Activated CD4-positive, alpha-beta memory T cell treated with anti-CD3 and anti-CD28 coated beads for 36 hours (primary cell): ENCODE data around the gene FGF9. TPM values are rescaled to one million over a fixed set of nuclear protein-coding genes. Genes with fewer than 3 reads are reported as not detected.

Source experiments
- CTCF ChIA-PET: fragments of 350-600 bp; sonication (Branson Sonifier 250); formaldehyde crosslinking; loops from one replicate; lab custom pipeline; 2021; ENCODE audit warnings: antibody characterized with exemption, inconsistent platforms; lab: Charles Lee
- POLR2A ChIA-PET: fragments of 350-600 bp; sonication (Branson Sonifier 250); formaldehyde crosslinking; loops from one replicate; lab custom pipeline; 2021; ENCODE audit warnings: antibody characterized with exemption; lab: Charles Lee
- DNase-seq: peaks from one replicate; pipeline ENCODE4 v3.0.0-alpha.2; 2020
- H3K27ac Mint-ChIP-seq: one replicate; pipeline ENCODE4 v1.8.0; 2021; ENCODE audit warnings: mixed read lengths
- H3K27me3 Mint-ChIP-seq: one replicate; pipeline ENCODE4 v1.8.0; 2021; ENCODE audit warnings: mixed read lengths
- H3K36me3 Mint-ChIP-seq: one replicate; pipeline ENCODE4 v1.8.0; 2021; ENCODE audit warnings: mixed read lengths
- H3K4me1 Mint-ChIP-seq: one replicate; pipeline ENCODE4 v1.8.0; 2021; ENCODE audit warnings: low read depth, mixed read lengths
- H3K4me3 Mint-ChIP-seq: one replicate; pipeline ENCODE4 v1.8.0; 2021; ENCODE audit warnings: mild to moderate bottlenecking, mixed read lengths
- H3K9me3 Mint-ChIP-seq: one replicate; pipeline ENCODE4 v1.8.0; 2021; ENCODE audit warnings: mixed read lengths
- intact Hi-C: fragments of 100-400 bp; cut with micrococcal nuclease; formaldehyde crosslinking; loops from one replicate; pipeline ENCODE4 v1.15.1; 2023
- total RNA-seq, 2 experiments: library from RNA; stranded (reverse); gene quantifications; one replicate each; pipeline ENCODE4 v1.2.3, GENCODE V29; 2021

FGF9 gene
- total RNA-seq, 2 experiments from 2014 or later: 0.07 TPM; not detected in 1

DNA sequence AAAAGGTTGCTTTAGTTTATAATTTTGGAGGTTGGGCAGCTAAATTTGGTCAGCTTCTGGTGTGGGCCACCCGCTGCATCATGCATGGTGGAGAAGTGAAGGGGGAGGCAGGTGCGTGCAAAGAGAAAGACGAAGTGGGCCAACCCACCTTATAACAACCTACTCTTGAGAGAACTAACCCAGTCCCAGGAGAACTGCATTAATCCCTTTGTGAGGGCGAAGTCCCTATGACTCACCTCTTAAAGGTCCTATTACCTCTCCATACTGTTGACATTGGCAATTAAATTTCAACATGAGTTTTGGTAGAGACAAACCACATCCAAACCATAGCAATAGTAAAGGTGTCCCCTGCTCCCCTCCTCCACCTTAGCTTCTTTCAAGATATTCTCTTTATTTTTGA is 7.7 kb upstream of the FGF9 start:
- Mint-ChIP-seq H3K4me3 (no peak overlapping the region), H3K27me3 (peaks cover 15% of the 10 kb centered on the region), H3K27ac (no peak overlapping the region), H3K36me3 (no peaks in the 10 kb centered on the region), H3K4me1 (no peaks in the 10 kb centered on the region), H3K9me3 (peaks cover 7% of the 10 kb centered on the region)
- ChIA-PET CTCF (interaction anchor here (0.7 to 0.8 kb wide), 2 partner anchors 24 to 25 kb away, joined by 3 read pairs; no protein-coding TSS in a partner anchor), POLR2A (no interaction called here)
- DNase-seq: no peak
- intact Hi-C loops: no loop called here

DNA sequence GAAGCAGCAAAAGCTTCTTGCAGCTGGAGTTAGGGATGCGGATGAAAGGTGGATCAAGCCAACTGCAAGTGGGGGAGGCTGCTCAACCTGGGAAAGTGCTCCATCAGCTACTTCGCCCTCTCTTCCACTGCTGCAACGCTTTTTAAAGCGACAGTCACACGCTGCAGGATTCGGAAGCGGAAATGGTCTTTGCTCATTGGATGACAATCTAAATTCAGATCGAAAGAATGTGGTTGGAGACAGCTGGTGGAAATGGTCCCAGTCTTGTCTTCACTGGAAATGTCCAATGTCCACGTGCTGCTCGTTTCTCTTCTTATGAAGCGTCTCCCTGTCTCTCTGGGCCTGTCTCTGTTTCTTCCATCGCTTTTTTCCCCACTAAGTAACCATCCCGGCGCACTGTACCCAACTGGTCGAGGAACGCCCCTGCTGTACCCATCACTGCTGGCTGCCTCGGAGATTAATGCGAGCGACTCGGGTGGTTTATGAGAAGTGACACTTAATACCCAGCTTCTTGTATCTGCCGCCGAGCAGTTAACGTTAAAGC is 2.1 kb upstream of the FGF9 start:
- Mint-ChIP-seq H3K36me3 (no peaks in the 10 kb centered on the region), H3K4me3 (peak overlapping the region; percentile 75), H3K27me3 (peaks cover 24% of the 10 kb centered on the region), H3K4me1 (peaks cover 35% of the 10 kb centered on the region), H3K9me3 (no peaks in the 10 kb centered on the region), H3K27ac (no peak overlapping the region)
- intact Hi-C loops: loop anchor here (5.0 kb wide), 1 partner anchor 1142 kb away; the partner anchor contains the start of gene CRYL1
- CTCF ChIA-PET: interaction anchor here (1.1 to 4.3 kb wide), 5 partner anchors 14 to 65 kb away, joined by 3 to 23 read pairs (median 4); partner anchors contain the start of gene MICU2
- DNase-seq: peak; percentile 25
- POLR2A ChIA-PET: no interaction called here

DNA sequence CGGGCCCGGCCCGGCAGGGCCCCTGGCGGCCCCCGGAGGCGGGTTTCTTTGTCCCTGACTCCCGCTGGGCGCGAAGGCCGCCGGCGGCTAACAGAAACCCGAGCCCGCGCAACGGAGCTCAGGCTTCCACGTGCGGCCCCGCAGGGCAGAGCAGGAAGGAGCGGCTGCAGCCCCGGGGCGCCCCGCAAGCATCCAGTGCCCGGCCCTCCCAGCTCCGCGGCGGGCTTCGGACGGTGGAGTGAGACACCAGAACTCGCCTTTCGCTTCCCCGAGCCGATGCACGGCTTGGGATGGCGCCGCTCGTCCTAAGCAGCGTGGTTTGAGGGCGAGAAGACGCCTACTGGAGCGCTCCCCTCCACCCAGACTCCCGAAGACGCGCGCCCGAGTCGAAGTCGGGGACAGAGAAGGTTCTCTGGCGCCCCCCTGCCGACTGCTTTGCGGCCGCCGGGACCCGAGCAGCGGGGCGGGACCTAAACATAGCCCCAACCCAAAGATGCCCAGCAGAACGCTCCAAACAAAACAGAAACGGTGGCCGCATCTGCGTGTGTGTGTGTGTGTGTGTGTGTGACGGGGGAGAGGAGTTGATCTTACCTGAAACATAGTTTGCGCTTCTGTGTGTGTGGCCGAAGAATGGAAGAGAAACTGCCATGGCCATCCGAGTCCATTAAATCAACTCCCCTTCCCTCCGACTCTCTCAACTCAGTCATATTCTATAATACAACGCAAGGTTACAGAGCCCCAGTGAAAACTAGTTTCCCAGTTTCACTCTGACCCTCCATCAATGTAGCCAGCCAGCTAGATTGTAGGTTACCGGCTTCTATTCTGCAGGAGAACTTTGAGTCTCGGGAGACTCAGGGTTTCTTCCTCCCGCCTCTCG is 629 bp upstream of the FGF9 start:
- POLR2A ChIA-PET: interaction anchor here (0.7 to 3.4 kb wide), 2 partner anchors 67 to 1256 kb away, joined by 3 to 12 read pairs; partner anchors contain the start of gene MICU2
- CTCF ChIA-PET: interaction anchor here (1.1 to 4.3 kb wide), 4 partner anchors 13 to 66 kb away, joined by 3 to 23 read pairs (median 5); partner anchors contain the start of gene MICU2
- peak overlapping the region; percentile 40 for H3K27ac Mint-ChIP-seq
- peak; percentile 69 for DNase-seq
- H3K27me3 Mint-ChIP-seq: peaks cover 24% of the 10 kb centered on the region
- no peaks in the 10 kb centered on the region for H3K36me3 Mint-ChIP-seq
- intact Hi-C loops: loop anchor here (2.0 to 5.0 kb wide), 4 partner anchors 31 to 493 kb away; partner anchors contain the start of genes MRPL57 and SKA3
- peaks cover 39% of the 10 kb centered on the region for H3K4me1 Mint-ChIP-seq
- H3K9me3 Mint-ChIP-seq: no peaks in the 10 kb centered on the region
- peak overlapping the region; percentile 85 for H3K4me3 Mint-ChIP-seq

DNA sequence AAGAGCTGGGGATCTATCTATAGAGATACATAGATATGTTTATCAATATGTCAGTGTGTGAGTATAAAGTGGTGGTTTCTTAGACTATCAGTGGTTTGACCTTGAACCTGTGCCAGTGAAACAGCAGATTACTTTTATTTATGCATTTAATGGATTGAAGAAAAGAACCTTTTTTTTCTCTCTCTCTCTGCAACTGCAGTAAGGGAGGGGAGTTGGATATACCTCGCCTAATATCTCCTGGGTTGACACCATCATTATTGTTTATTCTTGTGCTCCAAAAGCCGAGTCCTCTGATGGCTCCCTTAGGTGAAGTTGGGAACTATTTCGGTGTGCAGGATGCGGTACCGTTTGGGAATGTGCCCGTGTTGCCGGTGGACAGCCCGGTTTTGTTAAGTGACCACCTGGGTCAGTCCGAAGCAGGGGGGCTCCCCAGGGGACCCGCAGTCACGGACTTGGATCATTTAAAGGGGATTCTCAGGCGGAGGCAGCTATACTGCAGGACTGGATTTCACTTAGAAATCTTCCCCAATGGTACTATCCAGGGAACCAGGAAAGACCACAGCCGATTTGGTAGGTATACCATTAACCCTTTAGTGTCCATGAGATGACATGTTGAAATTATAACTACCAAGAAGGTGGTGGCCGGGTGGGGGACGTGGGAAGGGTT is 880 bp downstream of the FGF9 start:
- no peak for DNase-seq

DNA sequence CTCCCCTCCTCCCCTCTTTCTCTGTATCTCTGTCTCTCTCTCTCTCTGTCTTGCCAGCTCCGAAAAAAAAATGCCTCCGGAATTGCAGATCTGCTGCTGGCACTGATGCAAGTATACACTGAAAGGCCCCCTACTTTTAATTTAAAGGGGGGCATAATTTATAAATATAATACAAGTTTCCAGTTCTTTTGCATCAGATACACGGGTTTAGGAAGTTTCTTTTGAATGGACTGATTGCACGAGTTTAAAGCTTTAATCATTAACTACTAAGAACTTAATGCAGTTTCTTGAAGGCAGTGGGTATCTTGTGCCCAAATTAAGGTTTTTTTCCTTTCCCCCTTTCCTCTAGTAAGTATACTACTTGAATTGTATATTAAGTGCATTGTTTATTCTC is 1.4 kb downstream of the FGF9 start:
- POLR2A ChIA-PET: interaction anchor here (3.4 kb wide), 1 partner anchor 69 kb away, joined by 12 read pairs; the partner anchor contains the start of gene MICU2
- peaks cover 37% of the 10 kb centered on the region for H3K27me3 Mint-ChIP-seq
- no peak for DNase-seq
- intact Hi-C loops: loop anchor here (2.0 to 5.0 kb wide), 3 partner anchors 443 to 495 kb away; partner anchors contain the start of genes MRPL57 and SKA3
- no peaks in the 10 kb centered on the region for H3K9me3 Mint-ChIP-seq
- H3K4me3 Mint-ChIP-seq: peak overlapping the region; percentile 85
- H3K27ac Mint-ChIP-seq: no peak overlapping the region
- CTCF ChIA-PET: interaction anchor here (0.7 kb wide), 1 partner anchor 475 kb away, joined by 3 read pairs; no protein-coding TSS in a partner anchor
- peaks cover 42% of the 10 kb centered on the region for H3K4me1 Mint-ChIP-seq
- no peaks in the 10 kb centered on the region for H3K36me3 Mint-ChIP-seq

More for the DNA sequence above, 880 bp downstream of the FGF9 start:
- ChIA-PET POLR2A (interaction anchor here (3.4 kb wide), 1 partner anchor 68 kb away, joined by 12 read pairs; the partner anchor contains the start of gene MICU2), CTCF (interaction anchor here (0.7 to 4.3 kb wide), 2 partner anchors 34 to 475 kb away, joined by 3 to 23 read pairs; no protein-coding TSS in a partner anchor)
- Mint-ChIP-seq H3K27me3 (peaks cover 34% of the 10 kb centered on the region), H3K27ac (no peak overlapping the region), H3K4me3 (peak overlapping the region; percentile 85), H3K9me3 (no peaks in the 10 kb centered on the region), H3K36me3 (no peaks in the 10 kb centered on the region), H3K4me1 (peaks cover 42% of the 10 kb centered on the region)
- intact Hi-C loops: loop anchor here (1.0 to 5.0 kb wide), 7 partner anchors 15 to 494 kb away; partner anchors contain the start of genes MRPL57 and SKA3

DNA sequence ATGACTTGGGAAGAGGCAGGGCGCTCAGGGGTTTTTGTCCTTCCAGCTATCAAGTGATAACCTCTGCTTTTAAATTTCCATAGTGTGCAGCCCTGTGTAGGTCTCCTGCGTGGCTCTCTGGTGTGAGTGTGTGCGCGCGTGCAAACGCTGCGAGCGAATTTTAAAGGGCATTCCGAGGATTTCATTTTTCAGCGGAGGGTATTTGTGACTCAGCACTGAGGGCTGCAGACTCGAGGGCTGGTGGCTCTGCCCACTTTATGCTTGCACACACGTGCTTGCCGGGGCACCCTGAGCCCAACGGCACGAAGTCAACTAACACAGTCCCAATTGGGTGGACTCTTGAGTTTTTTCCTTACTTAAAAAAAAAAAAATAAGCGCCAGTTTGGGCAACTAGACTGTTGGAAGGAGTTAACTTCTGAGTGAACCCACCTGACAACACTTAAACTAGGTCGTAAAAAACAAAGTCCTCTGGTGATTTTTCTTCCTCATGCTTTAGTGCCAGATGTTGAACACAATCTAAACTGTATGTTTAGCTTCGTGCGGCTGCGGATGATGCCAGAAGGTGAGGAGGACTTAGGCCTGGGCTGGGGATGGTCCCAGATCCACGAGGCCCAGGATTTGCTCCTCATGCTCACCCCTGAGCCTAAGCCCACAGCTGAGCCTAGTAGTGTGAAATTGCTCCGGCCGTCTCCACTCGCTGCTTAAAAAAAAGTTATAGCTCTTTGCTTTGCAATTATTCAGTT is 2.1 kb downstream of the FGF9 start:
- Mint-ChIP-seq H3K4me3 (peak overlapping the region; percentile 65), H3K27ac (peak overlapping the region; percentile 18), H3K27me3 (peaks cover 39% of the 10 kb centered on the region), H3K4me1 (peaks cover 42% of the 10 kb centered on the region), H3K36me3 (no peaks in the 10 kb centered on the region), H3K9me3 (no peaks in the 10 kb centered on the region)
- ChIA-PET POLR2A (interaction anchor here (0.6 to 3.4 kb wide), 2 partner anchors 62 to 69 kb away, joined by 6 to 12 read pairs; partner anchors contain the start of gene MICU2), CTCF (interaction anchor here (0.6 to 0.7 kb wide), 2 partner anchors 70 to 474 kb away, joined by 3 to 4 read pairs; no protein-coding TSS in a partner anchor)
- intact Hi-C loops: loop anchor here (1.0 to 5.0 kb wide), 4 partner anchors 69 to 496 kb away; partner anchors contain the start of genes MICU2, MRPL57 and SKA3
- peak; percentile 17 for DNase-seq

DNA sequence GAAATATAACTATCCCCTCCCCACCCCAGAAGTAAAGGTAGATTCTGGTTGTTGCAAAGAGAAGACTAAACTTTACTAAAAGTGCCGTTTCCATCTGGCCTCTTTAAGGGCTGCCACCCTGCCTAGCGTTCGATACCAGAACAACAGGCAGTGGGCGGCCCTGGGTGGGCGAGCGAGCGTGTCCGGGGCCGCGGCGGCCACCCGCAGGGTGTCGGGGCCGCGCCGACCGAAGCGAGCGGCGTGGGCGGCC is 2.6 kb downstream of the FGF9 start:
- peak overlapping the region; percentile 18 for H3K27ac Mint-ChIP-seq
- DNase-seq: peak; percentile 48
- peak overlapping the region; percentile 65 for H3K4me3 Mint-ChIP-seq
- no peaks in the 10 kb centered on the region for H3K36me3 Mint-ChIP-seq
- peaks cover 36% of the 10 kb centered on the region for H3K27me3 Mint-ChIP-seq
- intact Hi-C loops: loop anchor here (1.0 to 5.0 kb wide), 4 partner anchors 69 to 496 kb away; partner anchors contain the start of genes MICU2, MRPL57 and SKA3
- ChIA-PET POLR2A (interaction anchor here (0.6 to 3.4 kb wide), 2 partner anchors 63 to 70 kb away, joined by 6 to 12 read pairs; partner anchors contain the start of gene MICU2), CTCF (interaction anchor here (0.6 kb wide), 1 partner anchor 71 kb away, joined by 4 read pairs; no protein-coding TSS in a partner anchor)
- peaks cover 40% of the 10 kb centered on the region for H3K4me1 Mint-ChIP-seq
- H3K9me3 Mint-ChIP-seq: no peaks in the 10 kb centered on the region

DNA sequence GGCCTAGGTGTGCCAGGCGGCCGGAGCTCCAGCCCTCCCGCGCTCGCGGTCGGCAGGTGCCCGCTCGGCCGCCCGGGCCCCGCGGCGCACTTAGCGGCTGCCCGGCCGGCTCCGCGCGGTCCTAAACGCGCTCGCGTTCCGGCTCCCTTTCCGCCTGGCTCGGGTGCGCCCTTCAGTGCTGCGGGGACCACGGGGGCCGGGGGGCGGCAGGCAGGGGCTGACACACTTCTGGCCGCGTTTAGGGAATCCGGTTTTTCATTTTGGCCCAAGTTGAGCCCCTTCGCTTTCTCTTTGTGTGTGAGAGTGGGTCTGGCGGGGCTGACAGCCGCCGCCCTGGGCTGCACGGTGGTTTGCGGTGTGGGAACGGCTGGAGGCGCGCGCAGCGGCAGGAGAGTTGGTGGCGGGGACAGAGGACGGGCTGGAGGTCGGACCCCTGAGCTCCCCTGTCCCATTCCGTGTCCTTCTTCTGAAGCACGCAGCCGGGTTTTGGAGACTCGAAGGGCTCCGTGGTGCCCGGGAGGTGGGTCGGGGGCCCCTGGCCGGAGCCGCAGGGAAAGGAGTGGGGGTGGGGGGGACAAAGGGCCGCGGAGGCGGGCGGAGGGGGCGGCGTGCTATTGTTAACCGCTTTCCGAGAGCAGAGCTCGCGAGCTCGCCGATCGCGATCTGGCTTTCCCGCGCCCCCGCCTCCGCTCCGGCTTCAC is 3.1 kb downstream of the FGF9 start:
- H3K36me3 Mint-ChIP-seq: no peaks in the 10 kb centered on the region
- POLR2A ChIA-PET: interaction anchor here (0.6 to 3.4 kb wide), 2 partner anchors 70 to 1793 kb away, joined by 3 to 12 read pairs; partner anchors contain the start of gene MICU2
- peaks cover 31% of the 10 kb centered on the region for H3K27me3 Mint-ChIP-seq
- intact Hi-C loops: loop anchor here (1.0 to 5.0 kb wide), 4 partner anchors 70 to 497 kb away; partner anchors contain the start of genes MICU2, MRPL57 and SKA3
- CTCF ChIA-PET: interaction anchor here (0.6 to 2.9 kb wide), 2 partner anchors 36 to 71 kb away, joined by 4 to 9 read pairs; no protein-coding TSS in a partner anchor
- H3K9me3 Mint-ChIP-seq: no peaks in the 10 kb centered on the region
- H3K27ac Mint-ChIP-seq: no peak overlapping the region
- peak overlapping the region; percentile 76 for H3K4me3 Mint-ChIP-seq
- peak; percentile 52 for DNase-seq
- peaks cover 36% of the 10 kb centered on the region for H3K4me1 Mint-ChIP-seq

DNA sequence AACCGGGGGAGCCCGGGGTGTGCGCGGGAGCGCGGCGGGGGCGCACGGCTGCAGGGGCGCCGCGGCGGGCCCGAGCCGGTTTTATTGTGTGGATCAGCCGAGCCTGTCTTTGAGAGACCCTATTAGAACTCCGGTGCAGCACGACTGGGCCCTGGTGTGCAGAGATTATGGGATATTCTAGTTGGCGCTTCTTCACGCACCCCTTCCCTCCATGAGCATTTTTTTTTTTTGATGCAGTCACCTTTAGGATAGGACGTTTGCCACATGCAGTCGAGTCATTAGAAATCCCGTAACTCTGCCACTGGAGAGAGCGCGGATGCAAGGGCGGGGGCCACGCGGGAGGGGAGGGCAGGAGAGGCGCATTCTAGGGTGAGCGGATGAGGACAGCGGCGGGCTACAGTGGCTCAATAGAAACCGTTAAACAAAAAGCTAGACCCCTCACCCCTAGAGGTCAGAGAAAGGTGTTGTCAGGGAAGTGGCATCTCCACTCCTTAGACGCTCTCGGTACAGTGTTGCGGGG is 3.7 kb downstream of the FGF9 start:
- CTCF ChIA-PET: interaction anchor here (2.9 kb wide), 1 partner anchor 37 kb away, joined by 9 read pairs; no protein-coding TSS in a partner anchor
- H3K4me1 Mint-ChIP-seq: peaks cover 30% of the 10 kb centered on the region
- POLR2A ChIA-PET: interaction anchor here (0.6 kb wide), 1 partner anchor 1793 kb away, joined by 3 read pairs; no protein-coding TSS in a partner anchor
- H3K9me3 Mint-ChIP-seq: no peaks in the 10 kb centered on the region
- no peaks in the 10 kb centered on the region for H3K36me3 Mint-ChIP-seq
- no peak overlapping the region for H3K27ac Mint-ChIP-seq
- peak overlapping the region; percentile 76 for H3K4me3 Mint-ChIP-seq
- intact Hi-C loops: loop anchor here (1.0 to 5.0 kb wide), 3 partner anchors 12 to 497 kb away; partner anchors contain the start of genes MRPL57 and SKA3
- DNase-seq: peak; percentile 46
- peaks cover 29% of the 10 kb centered on the region for H3K27me3 Mint-ChIP-seq
